Measurements from ENCODE around the gene CITED2. TPM values are rescaled to one million over a fixed set of nuclear protein-coding genes. Genes with fewer than 3 reads are reported as not detected.

The CITED2 gene
- total RNA-seq, 4 donors from 2014 or later = 297 to 618 (median 413) TPM

GRCh38 chr6:139373154-139373927 lies 1.1 kb downstream of the CITED2 start:
- H3K4me1 ChIP-seq = peaks cover 0 to 46% (median 22%) of the 10 kb centered on the region in 4 donors
- H3K27ac ChIP-seq = peak overlapping the region; percentile 91 to 99 (median 96)
- H3K27me3 ChIP-seq = no peaks in the 10 kb centered on the region
- WGBS, 2 donors = 1% methylated on average over 21 to 47 of the region's 57 CpGs
- TF ChIP-seq POLR2A (IDR thresholded peaks at IDR 0.05) = peak in 1 of 2 donors; percentile 17
- TF ChIP-seq EP300 (IDR thresholded peaks at IDR 0.05) = no peak
- TF ChIP-seq CTCF (IDR thresholded peaks at IDR 0.05) = peak; percentile 24 to 53 (median 28)
- peaks cover 0 to 29% (median 0%) of the 10 kb centered on the region in 3 donors for H3K36me3 ChIP-seq
- peak; percentile 32 for DNase-seq (ENCODE audit: low spot score in 2 of 2)
- H3K9me3 ChIP-seq = no peaks in the 10 kb centered on the region
- peak overlapping the region; percentile 61 to 100 (median 92) for H3K4me3 ChIP-seq

DNA sequence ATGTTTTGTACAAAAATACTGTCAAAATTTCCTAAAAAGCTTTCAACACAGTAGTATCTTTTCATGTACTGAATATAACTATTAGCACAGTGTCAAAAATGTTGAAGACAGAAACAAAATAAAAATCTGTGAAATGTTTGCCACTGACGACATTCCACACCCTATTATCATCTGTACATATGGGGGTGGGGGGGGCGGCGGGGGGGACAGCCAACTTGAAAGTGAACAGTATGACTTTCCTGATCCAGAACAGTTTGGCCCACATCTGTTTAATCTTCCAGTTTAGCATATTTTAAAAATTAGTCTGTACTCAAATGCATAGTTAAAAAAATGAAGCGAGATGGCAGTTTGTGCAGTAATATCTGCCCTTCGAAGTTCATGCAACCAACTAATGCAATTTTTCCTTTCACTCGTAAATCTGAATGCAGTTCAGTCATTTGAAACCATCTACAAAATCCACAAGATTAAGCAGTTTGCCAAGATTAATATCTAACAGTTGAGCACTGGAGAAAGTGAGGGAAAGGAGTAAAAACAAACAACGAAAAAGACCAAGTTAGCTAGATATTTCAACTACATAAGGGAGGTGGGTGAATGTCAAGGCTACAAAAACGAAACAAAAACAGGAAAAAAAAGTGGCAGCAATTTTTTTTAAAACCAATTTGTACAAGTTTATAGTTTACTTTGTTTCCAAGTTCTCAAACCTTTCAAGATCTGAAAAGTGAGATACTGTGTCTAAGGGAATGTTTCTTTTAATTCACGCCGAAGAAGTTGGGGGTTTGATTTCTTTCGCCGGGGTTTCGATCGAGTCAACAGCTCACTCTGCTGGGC lies 1.9 kb downstream of the CITED2 start:
- Histone ChIP-seq H3K4me3 (peak overlapping the region; percentile 61 to 100 (median 92)), H3K4me1 (peaks cover 0 to 53% (median 22%) of the 10 kb centered on the region in 4 donors), H3K36me3 (peaks cover 0 to 29% (median 0%) of the 10 kb centered on the region in 3 donors), H3K27me3 (no peaks in the 10 kb centered on the region), H3K27ac (peak overlapping the region; percentile 91 to 99 (median 96)), H3K9me3 (no peaks in the 10 kb centered on the region)
- TF ChIP-seq CTCF (IDR thresholded peaks at IDR 0.05) (no peak), POLR2A (IDR thresholded peaks at IDR 0.05) (no peak), EP300 (IDR thresholded peaks at IDR 0.05) (peak in 1 of 2 donors; percentile 60)
- WGBS, 2 donors = 0 to 1% methylated on average over 14 of the region's 14 CpGs
- no peak for DNase-seq (ENCODE audit: low spot score in 2 of 2)

DNA sequence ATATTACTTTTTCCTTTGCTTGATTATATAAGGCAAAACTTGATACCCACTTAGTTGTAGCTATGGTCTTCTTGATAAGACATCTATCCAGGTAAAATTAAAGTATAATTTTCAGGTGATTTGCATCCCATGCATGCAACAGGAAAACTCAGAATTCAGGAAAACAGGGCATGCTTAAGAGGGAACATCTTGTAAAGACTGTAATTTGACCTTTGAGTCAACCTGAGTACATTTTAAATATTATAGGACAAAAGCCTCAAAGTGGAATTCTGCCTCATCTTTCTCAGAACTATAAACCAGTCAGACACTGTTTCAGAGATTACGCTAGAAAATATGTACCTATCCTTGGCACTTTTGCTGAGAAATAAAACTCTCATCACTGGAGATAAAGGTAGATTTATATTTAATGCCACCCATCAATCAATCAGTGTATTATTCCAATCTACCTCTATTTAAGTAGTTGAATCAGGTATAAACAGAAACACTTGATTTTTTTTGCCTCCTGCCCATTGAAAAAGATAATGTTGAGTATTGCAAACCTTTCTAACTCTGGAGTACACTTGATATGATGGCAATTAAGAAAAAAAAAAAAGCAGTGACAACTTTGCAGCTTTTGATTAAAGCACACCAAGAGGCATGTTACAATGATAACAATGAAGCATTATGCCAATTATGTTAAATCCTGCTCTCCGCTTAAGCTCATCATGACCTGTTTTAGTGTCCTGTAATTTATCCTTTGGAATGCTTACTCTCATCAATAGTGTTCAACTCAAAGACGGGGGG lies 2.8 kb downstream of the CITED2 start:
- TF ChIP-seq CTCF (IDR thresholded peaks at IDR 0.05) (no peak), EP300 (IDR thresholded peaks at IDR 0.05) (no peak), POLR2A (IDR thresholded peaks at IDR 0.05) (no peak)
- no peak for DNase-seq (ENCODE audit: low spot score in 2 of 2)
- H3K9me3 ChIP-seq = no peaks in the 10 kb centered on the region
- no peaks in the 10 kb centered on the region for H3K27me3 ChIP-seq
- H3K36me3 ChIP-seq = peaks cover 0 to 29% (median 0%) of the 10 kb centered on the region in 3 donors
- H3K4me3 ChIP-seq = peak overlapping the region; percentile 61 to 100 (median 92)
- peak overlapping the region; percentile 91 to 99 (median 96) for H3K27ac ChIP-seq
- WGBS, 2 donors = 23 to 35% methylated on average over 3 of the region's 3 CpGs
- H3K4me1 ChIP-seq = peaks cover 0 to 49% (median 22%) of the 10 kb centered on the region in 4 donors

DNA sequence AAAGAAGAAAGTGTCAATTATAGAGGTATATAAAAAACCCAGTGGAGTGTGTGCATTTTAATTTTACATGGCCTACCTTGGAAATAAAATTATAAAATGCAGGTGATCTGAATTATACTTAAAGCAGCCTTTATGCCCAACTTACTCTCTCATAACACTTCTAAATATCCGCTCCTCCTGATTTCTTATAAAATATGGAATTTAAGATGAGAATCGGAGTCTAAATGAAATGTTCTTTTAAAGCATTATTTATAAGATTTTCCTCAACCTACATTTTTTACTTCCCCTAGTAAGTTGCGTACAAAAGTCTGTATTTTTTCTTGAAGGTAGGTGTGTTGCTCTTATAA lies 3.5 kb downstream of the CITED2 start:
- DNase-seq (ENCODE audit: low spot score in 2 of 2) = no peak
- H3K4me3 ChIP-seq = peak overlapping the region; percentile 61 to 100 (median 92)

More for the DNA sequence above, 3.5 kb downstream of the CITED2 start:
- TF ChIP-seq EP300 (IDR thresholded peaks at IDR 0.05) = no peak
- TF ChIP-seq POLR2A (IDR thresholded peaks at IDR 0.05) = no peak
- TF ChIP-seq CTCF (IDR thresholded peaks at IDR 0.05) = no peak
- Histone ChIP-seq H3K36me3 (peaks cover 0 to 29% (median 0%) of the 10 kb centered on the region in 3 donors), H3K9me3 (no peaks in the 10 kb centered on the region), H3K4me1 (peaks cover 0 to 43% (median 20%) of the 10 kb centered on the region in 4 donors), H3K27ac (peak overlapping the region; percentile 91 to 99 (median 96)), H3K27me3 (no peaks in the 10 kb centered on the region)
- WGBS, 2 donors = 64 to 68% methylated on average over 3 of the region's 3 CpGs
